ENCODE results near the gene USP9Y. TPM values are rescaled to one million over a fixed set of nuclear protein-coding genes. Genes with fewer than 3 reads are reported as not detected.
"Not testable (repeated sequence)": the region's sequence is repeated elsewhere in the genome, so short reads cannot be mapped to it uniquely, and the experiment has no call there.

USP9Y gene
- total and polyA plus RNA-seq, 2 experiments from 2014 or later, result 4.6 to 19.9 TPM

- TF ChIP-seq EZH2phosphoT487 (IDR thresholded peaks at IDR 0.05; ENCODE audit: insufficient read depth, low read depth) (no peak), EZH2 (IDR thresholded peaks at IDR 0.05; ENCODE audit: insufficient read depth, poor library complexity, severe bottlenecking) (no peak)
- DNase-seq, result peak; percentile 56
- Histone ChIP-seq H3K27ac (peak overlapping the region; percentile 80), H3F3A (ENCODE audit: insufficient read depth) (0 out of 2 replicates have a peak, but pooled peaks cover 11% of the 10 kb centered on the region), H3K9me3 (ENCODE audit: low read depth) (no peaks in the 10 kb centered on the region), H3K4me1 (ENCODE audit: insufficient read depth) (no peaks in the 10 kb centered on the region; the same call in 1 of the 2 replicates), H3K79me2 (ENCODE audit: insufficient read depth) (peaks cover 55% of the 10 kb centered on the region), H3K4me2 (ENCODE audit: unreplicated experiment) (peak overlapping the region; percentile 85), H3K9me2 (ENCODE audit: insufficient read depth) (no peaks in the 10 kb centered on the region), H3K27me3 (replicated peaks; ENCODE audit: insufficient read depth) (no peaks in the 10 kb centered on the region), H2AFZ (peak overlapping the region; percentile 95), H3K36me3 (ENCODE audit: low read depth) (peaks cover 7% of the 10 kb centered on the region; the same call in 1 of the 2 replicates), H3K4me3 (peak overlapping the region; percentile 93), H4K20me1 (ENCODE audit: insufficient read depth) (no peaks in the 10 kb centered on the region), H3K9ac (peak overlapping the region; percentile 91)
- in situ Hi-C loops (cut with MboI), result no loop called here
- WGBS, 2 experiments (ENCODE audit: low coverage in 1 of 2, low lambda C conversion rate in 2 of 2, missing lambda C conversion rate in 2 of 2), result 0 to 2% methylated on average over 33 to 40 of the region's 40 CpGs
Measured at GRCh38 chrY:12662745-12663591, 38.1 kb upstream of the USP9Y start.

- H3K27me3 ChIP-seq (replicated peaks; ENCODE audit: insufficient read depth); H3K36me3 ChIP-seq (ENCODE audit: low read depth); H3K9me2 ChIP-seq (ENCODE audit: insufficient read depth); H3K9me3 ChIP-seq (ENCODE audit: low read depth); DNase-seq; H3K4me1 ChIP-seq (ENCODE audit: insufficient read depth); in situ Hi-C loops (cut with MboI); H4K20me1 ChIP-seq (ENCODE audit: insufficient read depth): not testable (repeated sequence)
- WGBS, 2 experiments (ENCODE audit: low coverage in 1 of 2, low lambda C conversion rate in 2 of 2, missing lambda C conversion rate in 2 of 2), result 23 to 25% methylated on average over 19 to 20 of the region's 20 CpGs
- Histone ChIP-seq H3K4me2 (ENCODE audit: unreplicated experiment) (peak overlapping the region; percentile 85), H3F3A (ENCODE audit: insufficient read depth) (0 out of 2 replicates have a peak, but pooled peaks cover 11% of the 10 kb centered on the region), H2AFZ (peak overlapping the region; percentile 95; the same call in 1 of the 2 replicates), H3K79me2 (ENCODE audit: insufficient read depth) (peaks cover 64% of the 10 kb centered on the region), H3K27ac (peak overlapping the region; percentile 80), H3K4me3 (peak overlapping the region; percentile 93), H3K9ac (peak overlapping the region; percentile 91)
Measured at GRCh38 chrY:12663845-12664244, 37.2 kb upstream of the USP9Y start.

- TF ChIP-seq EZH2 (IDR thresholded peaks at IDR 0.05; ENCODE audit: insufficient read depth, poor library complexity, severe bottlenecking), result no peak
- no peak for TF ChIP-seq EZH2phosphoT487 (IDR thresholded peaks at IDR 0.05; ENCODE audit: insufficient read depth, low read depth)
- H3K36me3 ChIP-seq (ENCODE audit: low read depth), result no peaks in the 10 kb centered on the region; the same call in 1 of the 2 replicates
- in situ Hi-C loops (cut with MboI), result no loop called here
- peaks cover 13% of the 10 kb centered on the region for H3K4me1 ChIP-seq (ENCODE audit: insufficient read depth)
- peaks cover 4% of the 10 kb centered on the region; the same call in 1 of the 2 replicates for H3F3A ChIP-seq (ENCODE audit: insufficient read depth)
- H3K9me3 ChIP-seq (ENCODE audit: low read depth), result no peaks in the 10 kb centered on the region
- no peak for DNase-seq
- WGBS, 2 experiments (ENCODE audit: low coverage in 1 of 2, low lambda C conversion rate in 2 of 2, missing lambda C conversion rate in 2 of 2), result 64 to 65% methylated on average over 2 of the region's 2 CpGs
- no peaks in the 10 kb centered on the region for H3K27me3 ChIP-seq (replicated peaks; ENCODE audit: insufficient read depth)
- H4K20me1 ChIP-seq (ENCODE audit: insufficient read depth), result no peaks in the 10 kb centered on the region
- no peak overlapping the region for H3K27ac ChIP-seq
- no peaks in the 10 kb centered on the region for H3K9me2 ChIP-seq (ENCODE audit: insufficient read depth)
- H3K4me3 ChIP-seq, result no peak overlapping the region
- no peak overlapping the region for H2AFZ ChIP-seq
- H3K9ac ChIP-seq, result no peak overlapping the region
- peaks cover 97% of the 10 kb centered on the region for H3K79me2 ChIP-seq (ENCODE audit: insufficient read depth)
- no peak overlapping the region for H3K4me2 ChIP-seq (ENCODE audit: unreplicated experiment)
Measured at GRCh38 chrY:12678111-12678510, 22.9 kb upstream of the USP9Y start.

- TF ChIP-seq EZH2 (IDR thresholded peaks at IDR 0.05; ENCODE audit: insufficient read depth, poor library complexity, severe bottlenecking), result no peak
- no peak for TF ChIP-seq EZH2phosphoT487 (IDR thresholded peaks at IDR 0.05; ENCODE audit: insufficient read depth, low read depth)
- H3K36me3 ChIP-seq (ENCODE audit: low read depth), result no peaks in the 10 kb centered on the region; the same call in 1 of the 2 replicates
- H3K4me1 ChIP-seq (ENCODE audit: insufficient read depth), result peaks cover 13% of the 10 kb centered on the region
- H3K9me3 ChIP-seq (ENCODE audit: low read depth), result no peaks in the 10 kb centered on the region
- peak overlapping the region; percentile 56 for H3K4me2 ChIP-seq (ENCODE audit: unreplicated experiment)
- H3K9ac ChIP-seq, result peak overlapping the region; percentile 1; the same call in 1 of the 2 replicates
- H3K27ac ChIP-seq, result peak overlapping the region; percentile 45
- H3K4me3 ChIP-seq, result no peak overlapping the region
- no peak overlapping the region for H2AFZ ChIP-seq
- peaks cover 100% of the 10 kb centered on the region for H3K79me2 ChIP-seq (ENCODE audit: insufficient read depth)
- in situ Hi-C loops (cut with MboI), result no loop called here
- WGBS, 2 experiments (ENCODE audit: low coverage in 1 of 2, low lambda C conversion rate in 2 of 2, missing lambda C conversion rate in 2 of 2), result 0% methylated on average over 2 of the region's 2 CpGs
- H3K9me2 ChIP-seq (ENCODE audit: insufficient read depth), result no peaks in the 10 kb centered on the region
- no peaks in the 10 kb centered on the region for H3K27me3 ChIP-seq (replicated peaks; ENCODE audit: insufficient read depth)
- peak; percentile 42 for DNase-seq
- no peaks in the 10 kb centered on the region for H4K20me1 ChIP-seq (ENCODE audit: insufficient read depth)
- H3F3A ChIP-seq (ENCODE audit: insufficient read depth), result peaks cover 4% of the 10 kb centered on the region; the same call in 1 of the 2 replicates
Measured at GRCh38 chrY:12681535-12681934, 19.5 kb upstream of the USP9Y start.
